Measurements from ENCODE around the gene LARP6.

DNA sequence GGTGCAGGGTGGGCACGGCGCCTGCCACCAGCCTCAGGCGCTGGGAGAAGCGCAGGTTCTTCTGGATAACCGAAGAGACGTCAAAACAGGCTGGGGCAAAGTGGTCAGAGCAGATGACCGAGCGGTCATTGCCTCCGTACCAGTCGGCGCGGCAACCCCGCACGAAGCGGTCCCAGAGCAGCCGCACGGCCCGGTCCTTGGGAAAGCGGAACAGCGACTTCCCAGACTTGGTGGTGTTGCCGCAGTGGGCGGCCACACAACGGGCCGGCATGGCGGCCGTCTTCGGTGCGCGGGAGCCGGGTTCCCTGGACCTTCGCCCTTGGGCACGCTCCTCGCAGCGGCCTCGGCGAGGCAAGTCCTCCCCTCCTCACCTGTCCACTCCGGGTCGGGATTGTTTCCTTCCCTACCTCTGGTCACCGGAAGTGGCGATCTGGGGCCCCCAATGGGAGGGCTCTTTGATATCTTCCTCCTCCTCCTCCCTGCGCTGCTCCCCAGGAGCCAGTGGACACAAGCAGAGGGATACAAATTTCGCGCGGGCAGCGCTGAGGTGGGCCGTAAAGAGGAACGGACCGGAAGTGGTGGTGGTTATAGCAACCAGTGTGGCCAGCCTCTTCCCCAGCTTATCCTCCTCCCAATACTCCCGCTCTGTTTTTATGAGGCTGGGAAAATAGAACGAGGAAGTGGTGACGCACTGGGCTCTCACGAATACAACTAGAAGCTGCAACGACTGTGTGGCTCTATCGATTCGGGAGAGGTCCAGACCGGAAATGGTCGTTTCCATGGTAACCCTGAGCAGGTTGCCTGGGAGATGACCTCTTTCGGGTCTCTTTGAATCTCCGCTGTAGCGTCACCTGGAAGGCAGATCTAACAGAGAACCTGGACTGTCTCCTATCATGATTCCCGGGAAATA is 38.3 kb upstream of the LARP6 start, which contains the start of the genes LRRC49 and THAP10:
- TF ChIP-seq SP1 (CRISPR knock-in tag; conservative IDR thresholded peaks at IDR 0.05) = peak; percentile 81
- TF ChIP-seq, protein P1, sequence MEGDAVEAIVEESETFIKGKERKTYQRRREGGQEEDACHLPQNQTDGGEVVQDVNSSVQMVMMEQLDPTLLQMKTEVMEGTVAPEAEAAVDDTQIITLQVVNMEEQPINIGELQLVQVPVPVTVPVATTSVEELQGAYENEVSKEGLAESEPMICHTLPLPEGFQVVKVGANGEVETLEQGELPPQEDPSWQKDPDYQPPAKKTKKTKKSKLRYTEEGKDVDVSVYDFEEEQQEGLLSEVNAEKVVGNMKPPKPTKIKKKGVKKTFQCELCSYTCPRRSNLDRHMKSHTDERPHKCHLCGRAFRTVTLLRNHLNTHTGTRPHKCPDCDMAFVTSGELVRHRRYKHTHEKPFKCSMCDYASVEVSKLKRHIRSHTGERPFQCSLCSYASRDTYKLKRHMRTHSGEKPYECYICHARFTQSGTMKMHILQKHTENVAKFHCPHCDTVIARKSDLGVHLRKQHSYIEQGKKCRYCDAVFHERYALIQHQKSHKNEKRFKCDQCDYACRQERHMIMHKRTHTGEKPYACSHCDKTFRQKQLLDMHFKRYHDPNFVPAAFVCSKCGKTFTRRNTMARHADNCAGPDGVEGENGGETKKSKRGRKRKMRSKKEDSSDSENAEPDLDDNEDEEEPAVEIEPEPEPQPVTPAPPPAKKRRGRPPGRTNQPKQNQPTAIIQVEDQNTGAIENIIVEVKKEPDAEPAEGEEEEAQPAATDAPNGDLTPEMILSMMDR (IDR thresholded peaks at IDR 0.05) = no peak
- TF ChIP-seq E2F5 (CRISPR knock-in tag; IDR thresholded peaks at IDR 0.05) = peak; percentile 72; the same call in 1 of the 2 replicates
- TF ChIP-seq NR1H2 (CRISPR knock-in tag; IDR thresholded peaks at IDR 0.05) = no peak
- peak; percentile 80; the same call in 1 of the 2 replicates for TF ChIP-seq FOXP1 (CRISPR knock-in tag; IDR thresholded peaks at IDR 0.05; ENCODE audit: borderline replicate concordance)

Data from WTC11 (cell line).